Measurements from ENCODE around the gene API5. TPM values are rescaled to one million over a fixed set of nuclear protein-coding genes. Genes with fewer than 3 reads are reported as not detected.

The API5 gene
- polyA plus RNA-seq, 3 donors, result 108 to 125 (median 109) TPM

Other genes with a start within 250 kb of the API5 start
- 100 to 1,000 TPM; 102 to 175 (median 166) TPM for gene TTC17, start 46.9 kb downstream of the API5 start, polyA plus RNA-seq (ENCODE audit: insufficient read length in 3 of 3)

Data from renal pelvis (tissue), 3 donors.